H1 (cell line): Measurements from ENCODE around the gene TGFBR2. TPM values are rescaled to one million over a fixed set of nuclear protein-coding genes. Genes with fewer than 3 reads are reported as not detected.

Experiments
- CTCF ChIA-PET: fragments of 300-600 bp; sonication (Branson Sonifier 250); formaldehyde crosslinking; loops from one replicate; lab custom pipeline; 2021; ENCODE audit not compliant: partially characterized antibody; lab: Charles Lee
- POLR2A ChIA-PET: fragments of 300-600 bp; sonication (Branson Sonifier 250); formaldehyde crosslinking; loops from one replicate; lab custom pipeline; 2021; ENCODE audit warnings: inconsistent platforms; ENCODE audit not compliant: partially characterized antibody; lab: Charles Lee
- DNase-seq, 2 experiments: peaks; one replicate each; pipeline versions ENCODE4 v3.0.0 to v3.0.0-alpha.2; 2010 to 2022; ENCODE audit warnings: low spot score in 2 of 2, low read depth in 1 of 2, mixed read lengths in 1 of 2
- FAIRE-seq: peaks from 2 replicates; lab custom pipeline; 2011; peaks lifted over from hg19 to GRCh38; lab: Jason Lieb, UNC
- H2AFZ ChIP-seq: 2 replicates; pipeline ENCODE4 v1.8.1; 2012; ENCODE audit warnings: low read length, inconsistent platforms
- H2AK5ac ChIP-seq: 2 replicates; pipeline ENCODE4 v1.6.1; 2013; ENCODE audit warnings: low read depth, low read length
- H2BK120ac ChIP-seq: replicated peaks from 2 replicates; pipeline ENCODE3; 2013; ENCODE audit warnings: low read depth, low read length, inconsistent platforms
- H2BK12ac ChIP-seq: 2 replicates; pipeline ENCODE4 v1.6.1; 2013; ENCODE audit warnings: low read depth, low read length
- H2BK15ac ChIP-seq: 2 replicates; pipeline ENCODE4 v1.6.1; 2013; ENCODE audit warnings: low read length
- H2BK20ac ChIP-seq: 2 replicates; pipeline ENCODE4 v1.6.1; 2013; ENCODE audit warnings: low read length
- H2BK5ac ChIP-seq: 2 replicates; pipeline ENCODE4 v1.6.1; 2013; ENCODE audit warnings: low read depth, low read length
- H3K14ac ChIP-seq: 2 replicates; pipeline ENCODE4 v1.6.1; 2013; ENCODE audit warnings: inconsistent platforms; ENCODE audit not compliant: insufficient read length
- H3K18ac ChIP-seq: 2 replicates; pipeline ENCODE4 v1.6.1; 2013; ENCODE audit warnings: low read length; ENCODE audit errors: extremely low read depth
- H3K23ac ChIP-seq: 2 replicates; pipeline ENCODE4 v1.6.1; 2013; ENCODE audit warnings: inconsistent platforms; ENCODE audit not compliant: insufficient read length
- H3K23me2 ChIP-seq: 2 replicates; pipeline ENCODE4 v1.6.1; 2013; ENCODE audit warnings: low read depth, low read length
- H3K27ac ChIP-seq: 2 replicates; pipeline ENCODE4 v1.6.1; 2011; ENCODE audit warnings: low read depth, low read length, inconsistent platforms
- H3K27me3 ChIP-seq, 4 experiments: replicated peaks in 1 of 4; 1 replicate in 1 of 4; 2 replicates in 3 of 4; pipeline versions ENCODE4 v1.6.1 to v1.8.1; 2011 to 2013; ENCODE audit warnings: low read length in 3 of 4, mild to moderate bottlenecking in 3 of 4, inconsistent platforms in 2 of 4, mixed read lengths in 2 of 4, moderate library complexity in 1 of 4; ENCODE audit not compliant: control insufficient read depth in 3 of 4, insufficient read depth in 3 of 4; ENCODE audit errors: extremely low read depth in 1 of 4
- H3K36me3 ChIP-seq, 4 experiments: 2 replicates each; pipeline versions ENCODE4 v1.6.1 to v1.8.1; 2011 to 2013; ENCODE audit warnings: mild to moderate bottlenecking in 4 of 4, low read length in 3 of 4, moderate library complexity in 2 of 4, control low read depth in 1 of 4, inconsistent platforms in 1 of 4; ENCODE audit not compliant: insufficient read depth in 4 of 4, control insufficient read depth in 2 of 4
- H3K4ac ChIP-seq: replicated peaks from 2 replicates; pipeline ENCODE3; 2013; ENCODE audit warnings: low read length, low read depth, mixed read lengths, inconsistent platforms; ENCODE audit not compliant: insufficient read length
- H3K4me1 ChIP-seq, 4 experiments: replicated peaks in 1 of 4; 1 replicate in 1 of 4; 2 replicates in 3 of 4; pipeline versions ENCODE4 v1.6.1 to v1.8.1; 2011 to 2013; ENCODE audit warnings: low read length in 3 of 4, inconsistent platforms in 2 of 4, mixed read lengths in 1 of 4; ENCODE audit not compliant: insufficient read depth in 4 of 4, control insufficient read depth in 3 of 4
- H3K4me2 ChIP-seq, 2 experiments: 2 replicates each; pipeline versions ENCODE4 v1.6.1 to v1.8.1; 2011 to 2013; ENCODE audit warnings: low read depth in 2 of 2, low read length in 2 of 2, control low read depth in 1 of 2, inconsistent platforms in 1 of 2, mild to moderate bottlenecking in 1 of 2; ENCODE audit not compliant: insufficient read depth in 1 of 2
- H3K4me3 ChIP-seq, 4 experiments: fragments of 200-600, 300-600 bp in 1 of 4; sonication (generic), shearing (Covaris generic), sonication (Bioruptor Twin) in 1 of 4; 2 replicates each; pipeline versions ENCODE4 v1.5.1 to v1.8.1; 2011 to 2016; ENCODE audit warnings: low read length in 4 of 4, low read depth in 3 of 4, control low read depth in 2 of 4, inconsistent platforms in 2 of 4, mild to moderate bottlenecking in 2 of 4, mixed read lengths in 1 of 4, moderate library complexity in 1 of 4; ENCODE audit not compliant: insufficient read depth in 2 of 4; ENCODE audit errors: extremely low read depth in 1 of 4
- H3K56ac ChIP-seq: replicated peaks from 2 replicates; pipeline ENCODE3; 2013; ENCODE audit warnings: low read depth, mild to moderate bottlenecking, mixed read lengths, low read length, inconsistent platforms; ENCODE audit not compliant: insufficient read length
- H3K79me1 ChIP-seq: 2 replicates; pipeline ENCODE4 v1.6.1; 2013; ENCODE audit warnings: low read depth, low read length, control low read depth
- H3K79me2 ChIP-seq, 2 experiments: 2 replicates each; pipeline versions ENCODE4 v1.6.1 to v1.8.1; 2012 to 2013; ENCODE audit warnings: low read length in 2 of 2, mild to moderate bottlenecking in 2 of 2, inconsistent platforms in 1 of 2; ENCODE audit not compliant: insufficient read depth in 2 of 2, control insufficient read depth in 1 of 2
- H3K9ac ChIP-seq, 4 experiments: replicated peaks in 1 of 4; 1 replicate in 1 of 4; 2 replicates in 3 of 4; pipeline versions ENCODE4 v1.6.1 to v1.8.1; 2011 to 2013; ENCODE audit warnings: low read depth in 3 of 4, low read length in 3 of 4, control low read depth in 2 of 4, mild to moderate bottlenecking in 2 of 4, moderate library complexity in 2 of 4, inconsistent platforms in 1 of 4; ENCODE audit errors: extremely low read depth in 1 of 4
- H3K9me3 ChIP-seq, 2 experiments: 2 replicates each; pipeline versions ENCODE4 v1.6.1 to v1.8.1; 2012 to 2013; ENCODE audit warnings: mild to moderate bottlenecking in 2 of 2, moderate library complexity in 2 of 2, control low read depth in 1 of 2, inconsistent platforms in 1 of 2, low read depth in 1 of 2, low read length in 1 of 2, mixed read lengths in 1 of 2; ENCODE audit not compliant: insufficient read depth in 2 of 2
- H4K20me1 ChIP-seq, 2 experiments: replicated peaks in 1 of 2; 2 replicates each; pipeline versions ENCODE3 to v1.8.1; 2011 to 2013; ENCODE audit warnings: inconsistent platforms in 2 of 2, low read length in 2 of 2, mild to moderate bottlenecking in 1 of 2; ENCODE audit not compliant: insufficient read depth in 2 of 2, control insufficient read depth in 1 of 2
- H4K5ac ChIP-seq: 2 replicates; pipeline ENCODE4 v1.6.1; 2013; ENCODE audit warnings: low read length, low read depth, mixed read lengths, inconsistent platforms; ENCODE audit not compliant: insufficient read length
- H4K8ac ChIP-seq: 2 replicates; pipeline ENCODE4 v1.8.0; 2013; ENCODE audit warnings: mild to moderate bottlenecking, moderate library complexity, low read length, inconsistent platforms; ENCODE audit not compliant: insufficient read depth; ENCODE audit errors: extremely low read depth
- H4K91ac ChIP-seq: replicated peaks from 2 replicates; pipeline ENCODE3; 2013; ENCODE audit warnings: low read length, mixed read lengths, inconsistent platforms; ENCODE audit not compliant: insufficient read length
- ASH2L ChIP-seq: fragments of 200-600, 300-600 bp; sonication (generic); IDR thresholded peaks from one replicate; pipeline ENCODE4 v1.7.1; 2017; ENCODE audit warnings: low read length
- ATF2 ChIP-seq: IDR thresholded peaks from 2 replicates; pipeline ENCODE4 v1.6.1; 2012; ENCODE audit warnings: low read length, inconsistent platforms
- HDAC6 ChIP-seq: IDR thresholded peaks from one replicate; pipeline ENCODE4 v1.7.1; 2012; ENCODE audit warnings: low read depth, mild to moderate bottlenecking, inconsistent platforms, low read length, moderate library complexity
- MAX ChIP-seq: IDR thresholded peaks from 2 replicates; pipeline ENCODE4 v1.6.1; 2012; ENCODE audit warnings: inconsistent platforms
- POLR2A ChIP-seq, 2 experiments: IDR thresholded peaks; 1 replicate in 1 of 2; 2 replicates in 1 of 2; pipeline ENCODE4 v1.6.1; 2011; ENCODE audit warnings: low read depth in 2 of 2, low read length in 2 of 2, mild to moderate bottlenecking in 2 of 2; ENCODE audit errors: control extremely low read depth in 1 of 2
- POLR2AphosphoS5 ChIP-seq: IDR thresholded peaks from 2 replicates; pipeline ENCODE4 v1.6.1; 2011; ENCODE audit warnings: low read depth, low read length
- YY1 ChIP-seq: IDR thresholded peaks from 2 replicates; pipeline ENCODE4 v1.6.1; 2011; ENCODE audit warnings: low read depth, mild to moderate bottlenecking, low read length
- WGBS, 2 experiments: shearing (Covaris generic) in 1 of 2; methylation state at CpG; one replicate each; pipeline versions ENCODE4 v1.1.6 to v1.1.7; 2013 to 2015; ENCODE audit warnings: low lambda C conversion rate in 2 of 2, mixed read lengths in 2 of 2, inconsistent platforms in 1 of 2, low coverage in 1 of 2, missing lambda C conversion rate in 1 of 2; ENCODE audit not compliant: insufficient replicate concordance in 2 of 2, insufficient coverage in 1 of 2, insufficient read length in 1 of 2; ENCODE audit errors: extremely low coverage in 1 of 2, missing lambda C conversion rate in 1 of 2; 5-methylcytosine and 5-hydroxymethylcytosine counted together
- polyA plus RNA-seq, 7 experiments: library from polyadenylated mRNA; depleted of rRNA in 3 of 7; stranded (reverse) in 5 of 7; unstranded in 2 of 7; fragments of >200 nt in 5 of 7; fragments of 200-250 nt in 2 of 7; gene quantifications; 1 replicate in 5 of 7; 2 replicates in 1 of 7; 4 replicates in 1 of 7; pipeline versions ENCODE4 v1.2.1 to v1.2.3, GENCODE V29; 2011 to 2013; ENCODE audit warnings: missing spikeins in 2 of 7, mixed read lengths in 2 of 7
- total RNA-seq: library from RNA; stranded (reverse); fragmentation: NEBNext Ultra II Directional; extraction: Animal tissue kit (Norgen Biotek cat#: 25700); gene quantifications from 2 replicates; pipeline ENCODE4 v1.2.1, GENCODE V29; 2021
- TF ChIP-seq, protein P1 (sequence below): IDR thresholded peaks from 2 replicates; pipeline ENCODE4 v1.6.1; 2012; ENCODE audit warnings: inconsistent platforms

Gene TGFBR2
- total and polyA plus RNA-seq, 2 of the 8 experiments (the other 6 are each of a cell fraction or from before 2014, with no cell fraction given), result 4.2 to 7.4 TPM

DNA sequence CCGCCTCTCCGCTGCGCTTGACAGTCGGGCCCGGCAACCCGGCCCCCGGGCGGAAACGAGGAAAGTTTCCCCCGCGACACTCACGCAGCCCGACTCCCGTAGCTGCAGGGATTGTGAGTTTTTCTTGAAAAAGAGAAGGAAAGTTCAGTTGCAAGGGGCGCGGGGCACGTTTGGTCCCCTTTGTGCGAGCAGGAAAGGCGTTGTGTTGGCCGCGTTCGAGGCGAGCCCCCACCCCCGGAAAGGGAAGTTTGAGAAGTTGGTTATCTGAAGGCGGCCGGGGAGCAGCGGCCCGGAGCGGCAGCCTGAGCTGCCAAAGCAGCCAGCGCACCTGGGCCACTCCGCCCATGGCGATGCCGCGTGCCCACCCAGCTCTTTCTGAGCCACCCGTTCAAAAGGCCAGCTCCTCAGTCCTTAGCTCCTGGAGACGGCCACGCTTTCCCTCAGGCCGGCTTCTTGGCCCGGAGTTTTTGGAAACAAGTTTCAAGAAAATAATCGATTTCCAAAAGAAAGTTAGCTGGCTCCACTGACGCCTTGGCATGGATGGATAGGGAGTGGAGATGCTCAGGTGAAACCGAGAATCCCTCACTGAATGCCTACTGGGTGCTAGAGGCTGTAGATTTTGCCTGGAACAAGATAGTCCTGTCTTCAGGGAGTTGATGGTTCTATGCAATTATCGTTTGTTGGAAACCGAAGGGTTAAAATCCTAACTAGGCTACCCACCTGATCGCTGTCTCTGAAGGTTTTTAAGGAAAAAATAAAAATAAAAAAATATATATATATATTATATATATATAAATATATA, 832 bp downstream of the TGFBR2 start:
- Histone ChIP-seq H3K79me2 (peaks cover 4 to 49% of the 10 kb centered on the region in 2 experiments), H3K18ac (peak overlapping the region; percentile 84; the same call in 1 of the 2 replicates), H3K79me1 (peaks cover 10% of the 10 kb centered on the region), H4K91ac (peak overlapping the region; percentile 20), H3K4me2 (peak overlapping the region; percentile 79 to 96), H3K23ac (no peak overlapping the region), H3K4me1 (peaks cover 0 to 7% (median 2%) of the 10 kb centered on the region in 4 experiments; a peak in 5 of 7 replicates), H4K8ac (peak overlapping the region; percentile 91), H3K14ac (no peak overlapping the region), H3K9me3 (no peaks in the 10 kb centered on the region), H4K5ac (peak overlapping the region; percentile 5), H4K20me1 (peaks cover 0 to 3% of the 10 kb centered on the region in 2 experiments), H3K4ac (no peak overlapping the region), H3K23me2 (peaks cover 6% of the 10 kb centered on the region; the same call in 1 of the 2 replicates), H2BK5ac (peak overlapping the region; percentile 62; the same call in 1 of the 2 replicates), H3K56ac (peak overlapping the region; percentile 55), H2BK12ac (no peak overlapping the region), H2BK120ac (no peak overlapping the region), H3K4me3 (peak overlapping the region; percentile 68 to 93 (median 75)), H3K9ac (peak overlapping the region; percentile 56 to 74 (median 61)), H2BK20ac (no peak overlapping the region), H3K36me3 (no peaks in the 10 kb centered on the region), H3K27ac (no peak overlapping the region), H2AK5ac (no peak overlapping the region; the same call in 1 of the 2 replicates), H2AFZ (peak overlapping the region; percentile 32; the same call in 1 of the 2 replicates), H3K27me3 (peaks cover 0 to 3% (median 0%) of the 10 kb centered on the region in 4 experiments; a peak in 1 of 7 replicates), H2BK15ac (no peak overlapping the region)
- FAIRE-seq (no peak), DNase-seq (peak in 1 of 2 experiments; percentile 68)
- WGBS, 2 experiments, result 5% methylated on average over 42 of the region's 45 CpGs; no CpG with 5 or more reads in 1 of the 2 experiments
- ChIA-PET CTCF (no interaction called here), POLR2A (interaction anchor here (0.6 to 1.6 kb wide), 7 partner anchors 9 to 89 kb away, joined by 3 to 4 read pairs (median 3); no protein-coding TSS in a partner anchor)
- TF ChIP-seq ASH2L, result peak; percentile 91
- TF ChIP-seq HDAC6, result no peak
- 0 out of 2 replicates have a peak, but pooled peaks have one; percentile 32 for TF ChIP-seq YY1
- TF ChIP-seq ATF2, result no peak
- TF ChIP-seq, protein P1, sequence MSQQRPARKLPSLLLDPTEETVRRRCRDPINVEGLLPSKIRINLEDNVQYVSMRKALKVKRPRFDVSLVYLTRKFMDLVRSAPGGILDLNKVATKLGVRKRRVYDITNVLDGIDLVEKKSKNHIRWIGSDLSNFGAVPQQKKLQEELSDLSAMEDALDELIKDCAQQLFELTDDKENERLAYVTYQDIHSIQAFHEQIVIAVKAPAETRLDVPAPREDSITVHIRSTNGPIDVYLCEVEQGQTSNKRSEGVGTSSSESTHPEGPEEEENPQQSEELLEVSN, result peak; percentile 30; the same call in 1 of the 2 replicates
- no peak for TF ChIP-seq POLR2AphosphoS5
- TF ChIP-seq MAX, result peak; percentile 61
- TF ChIP-seq POLR2A (IDR thresholded peaks at IDR 0.05; ENCODE audit: control extremely low read depth in 1 of 2, low read depth in 2 of 2, low read length in 2 of 2), result peak in 1 of 2 experiments; percentile 10; a peak in 1 of 3 replicates
